Measurements from ENCODE around the gene HIF3A. TPM values are rescaled to one million over a fixed set of nuclear protein-coding genes. Genes with fewer than 3 reads are reported as not detected.

The HIF3A gene
- total and polyA plus RNA-seq, 9 of the 15 experiments (the other 6 are each of a cell fraction or from before 2014, with no cell fraction given), result 0.29 TPM; not detected in 8

DNA sequence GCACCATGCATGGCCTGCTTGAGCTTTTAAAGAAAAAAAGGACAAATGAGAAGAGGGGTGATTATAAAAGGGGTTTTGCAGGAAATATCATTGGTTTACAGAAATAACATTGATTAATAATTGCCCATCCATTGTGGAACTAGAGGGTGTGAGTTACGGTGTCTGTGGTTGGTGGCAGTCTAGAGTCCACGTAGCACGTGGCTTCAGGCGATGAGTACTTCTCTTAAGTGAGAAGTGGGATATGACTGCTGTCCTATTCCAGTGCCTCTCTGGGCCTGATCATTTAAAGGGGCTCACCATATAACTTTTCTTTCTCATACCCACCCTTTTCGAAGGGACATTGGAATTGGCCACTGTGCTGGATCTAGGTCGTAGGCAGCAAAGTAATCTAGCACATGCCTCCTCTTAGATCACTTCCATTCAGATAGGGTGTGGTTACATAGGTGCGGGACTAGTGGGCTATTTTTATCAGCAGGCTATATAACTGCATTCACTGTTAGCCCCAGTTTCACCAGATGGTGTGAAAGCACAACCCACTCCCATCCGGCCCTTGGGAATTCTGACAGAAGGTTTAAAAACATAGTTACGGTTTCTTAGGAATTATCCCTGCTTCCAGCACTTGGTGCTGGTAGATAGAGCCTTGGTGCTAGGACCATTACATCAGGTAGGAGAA is 69.9 kb downstream of the HIF3A start:
- 84% methylated on average over 9 of the region's 9 CpGs for WGBS (ENCODE audit: insufficient coverage, low coverage, missing lambda C conversion rate)
- no peak overlapping the region for H2AFZ ChIP-seq (ENCODE audit: low read depth, low read length)
- no peak for FAIRE-seq
- in situ Hi-C loops (cut with MboI), result no loop called here
- H3K4me1 ChIP-seq (replicated peaks in 1 of 2; ENCODE audit: control insufficient read depth in 2 of 2, insufficient read depth in 2 of 2, low read length in 2 of 2), result no peaks in the 10 kb centered on the region
- H3K4me2 ChIP-seq (ENCODE audit: insufficient read depth, low read length), result no peak overlapping the region
- no peaks in the 10 kb centered on the region for H3K9me1 ChIP-seq (ENCODE audit: control insufficient read depth, insufficient read depth, low read length)
- no peak overlapping the region for H3K27ac ChIP-seq (ENCODE audit: extremely low read depth, low read depth, low read length)
- no peak overlapping the region for H3K9ac ChIP-seq (ENCODE audit: insufficient read depth in 1 of 2, low read depth in 2 of 2, low read length in 2 of 2)
- H3K79me2 ChIP-seq (ENCODE audit: control insufficient read depth, insufficient read depth, low read length), result peaks cover 39% of the 10 kb centered on the region
- no peaks in the 10 kb centered on the region for H3K27me3 ChIP-seq (ENCODE audit: control insufficient read depth in 2 of 2, insufficient read depth in 2 of 2, low read length in 2 of 2)
- H3K9me3 ChIP-seq (replicated peaks; ENCODE audit: control insufficient read depth, insufficient read depth, low read depth, low read length), result no peaks in the 10 kb centered on the region
- no TSS peak for BruUV-seq (replicated peaks)
- DNase-seq (ENCODE audit: extremely low read depth in 1 of 4, low spot score in 3 of 4), result no peak
- ChIA-PET POLR2A (no interaction called here), CTCF (ENCODE audit: low intra/inter-chr PET ratio) (no interaction called here)
- TF ChIP-seq MED1 (CRISPR knock-in tag; IDR thresholded peaks at IDR 0.05; ENCODE audit: borderline replicate concordance), result no peak
- TF ChIP-seq ZFX (CRISPR knock-in tag; IDR thresholded peaks at IDR 0.05), result no peak
- ATAC-seq, result no peak
- no peaks in the 10 kb centered on the region for H4K20me1 ChIP-seq (replicated peaks; ENCODE audit: control insufficient read depth, insufficient read depth, low read length)
- intact Hi-C loops (cut with micrococcal nuclease), result no loop called here
- no peak overlapping the region for H3K4me3 ChIP-seq
- H3K36me3 ChIP-seq (ENCODE audit: control insufficient read depth, insufficient read depth, low read length), result peaks cover 68% of the 10 kb centered on the region

DNA sequence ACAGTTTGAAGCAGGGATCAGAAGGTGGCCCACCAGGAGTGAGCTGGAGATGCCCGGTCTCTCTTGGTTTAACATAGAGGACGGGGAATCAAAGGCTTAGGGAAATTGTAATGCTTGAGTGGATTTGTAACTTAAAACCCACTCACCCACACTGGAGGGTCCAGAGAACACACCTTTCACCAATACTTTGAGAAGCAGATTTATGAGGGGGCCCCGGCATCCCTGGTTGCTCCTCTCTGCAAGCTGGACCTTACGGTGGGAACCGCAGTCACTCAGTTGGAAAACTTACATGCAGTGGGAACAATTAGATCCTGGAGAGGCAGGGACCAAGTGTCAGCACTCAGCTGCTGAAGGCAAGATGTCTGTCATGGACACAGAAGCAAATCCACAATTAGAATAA is 70.6 kb downstream of the HIF3A start:
- POLR2A ChIA-PET, result interaction anchor here (0.8 to 1.3 kb wide), 3 partner anchors 9 to 36 kb away, joined by 3 to 5 read pairs (median 4); no protein-coding TSS in a partner anchor
- no peaks in the 10 kb centered on the region for H4K20me1 ChIP-seq (replicated peaks; ENCODE audit: control insufficient read depth, insufficient read depth, low read length)
- H3K79me2 ChIP-seq (ENCODE audit: control insufficient read depth, insufficient read depth, low read length), result peaks cover 36% of the 10 kb centered on the region
- ATAC-seq (no peak), DNase-seq (ENCODE audit: extremely low read depth in 1 of 4, low spot score in 3 of 4) (no peak), FAIRE-seq (no peak)
- in situ Hi-C loops (cut with MboI) (no loop called here), intact Hi-C loops (cut with micrococcal nuclease) (no loop called here)
- H3K9ac ChIP-seq (ENCODE audit: insufficient read depth in 1 of 2, low read depth in 2 of 2, low read length in 2 of 2), result no peak overlapping the region
- no TSS peak for BruUV-seq (replicated peaks)
- WGBS (ENCODE audit: insufficient coverage, low coverage, missing lambda C conversion rate), result 96% methylated on average over 5 of the region's 5 CpGs
- H3K9me1 ChIP-seq (ENCODE audit: control insufficient read depth, insufficient read depth, low read length), result no peaks in the 10 kb centered on the region
- H2AFZ ChIP-seq (ENCODE audit: low read depth, low read length), result no peak overlapping the region
- H3K36me3 ChIP-seq (ENCODE audit: control insufficient read depth, insufficient read depth, low read length), result peaks cover 69% of the 10 kb centered on the region
- H3K9me3 ChIP-seq (replicated peaks; ENCODE audit: control insufficient read depth, insufficient read depth, low read depth, low read length), result no peaks in the 10 kb centered on the region
- CTCF ChIA-PET (ENCODE audit: low intra/inter-chr PET ratio), result no interaction called here
- H3K27ac ChIP-seq (ENCODE audit: extremely low read depth, low read depth, low read length), result no peak overlapping the region
- H3K4me1 ChIP-seq (replicated peaks in 1 of 2; ENCODE audit: control insufficient read depth in 2 of 2, insufficient read depth in 2 of 2, low read length in 2 of 2), result no peaks in the 10 kb centered on the region
- H3K4me2 ChIP-seq (ENCODE audit: insufficient read depth, low read length), result no peak overlapping the region
- no peak overlapping the region for H3K4me3 ChIP-seq
- H3K27me3 ChIP-seq (ENCODE audit: control insufficient read depth in 2 of 2, insufficient read depth in 2 of 2, low read length in 2 of 2), result no peaks in the 10 kb centered on the region
- no peak for TF ChIP-seq HLTF (IDR thresholded peaks at IDR 0.05)
- TF ChIP-seq RHOXF2B (CRISPR knock-in tag; conservative IDR thresholded peaks at IDR 0.05), result no peak
- no peak for TF ChIP-seq CHCHD3 (CRISPR knock-in tag; IDR thresholded peaks at IDR 0.05)
- TF ChIP-seq, protein P1, sequence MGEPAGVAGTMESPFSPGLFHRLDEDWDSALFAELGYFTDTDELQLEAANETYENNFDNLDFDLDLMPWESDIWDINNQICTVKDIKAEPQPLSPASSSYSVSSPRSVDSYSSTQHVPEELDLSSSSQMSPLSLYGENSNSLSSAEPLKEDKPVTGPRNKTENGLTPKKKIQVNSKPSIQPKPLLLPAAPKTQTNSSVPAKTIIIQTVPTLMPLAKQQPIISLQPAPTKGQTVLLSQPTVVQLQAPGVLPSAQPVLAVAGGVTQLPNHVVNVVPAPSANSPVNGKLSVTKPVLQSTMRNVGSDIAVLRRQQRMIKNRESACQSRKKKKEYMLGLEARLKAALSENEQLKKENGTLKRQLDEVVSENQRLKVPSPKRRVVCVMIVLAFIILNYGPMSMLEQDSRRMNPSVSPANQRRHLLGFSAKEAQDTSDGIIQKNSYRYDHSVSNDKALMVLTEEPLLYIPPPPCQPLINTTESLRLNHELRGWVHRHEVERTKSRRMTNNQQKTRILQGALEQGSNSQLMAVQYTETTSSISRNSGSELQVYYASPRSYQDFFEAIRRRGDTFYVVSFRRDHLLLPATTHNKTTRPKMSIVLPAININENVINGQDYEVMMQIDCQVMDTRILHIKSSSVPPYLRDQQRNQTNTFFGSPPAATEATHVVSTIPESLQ (CRISPR knock-in tag; IDR thresholded peaks at IDR 0.05), result no peak
- no peak for TF ChIP-seq ZKSCAN3 (CRISPR knock-in tag; IDR thresholded peaks at IDR 0.05)
- TF ChIP-seq, protein P2, sequence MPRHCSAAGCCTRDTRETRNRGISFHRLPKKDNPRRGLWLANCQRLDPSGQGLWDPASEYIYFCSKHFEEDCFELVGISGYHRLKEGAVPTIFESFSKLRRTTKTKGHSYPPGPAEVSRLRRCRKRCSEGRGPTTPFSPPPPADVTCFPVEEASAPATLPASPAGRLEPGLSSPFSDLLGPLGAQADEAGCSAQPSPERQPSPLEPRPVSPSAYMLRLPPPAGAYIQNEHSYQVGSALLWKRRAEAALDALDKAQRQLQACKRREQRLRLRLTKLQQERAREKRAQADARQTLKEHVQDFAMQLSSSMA (CRISPR knock-in tag; IDR thresholded peaks at IDR 0.05), result no peak
- TF ChIP-seq ZNF311 (CRISPR knock-in tag; IDR thresholded peaks at IDR 0.05), result no peak
- no peak for TF ChIP-seq ZFX (CRISPR knock-in tag; IDR thresholded peaks at IDR 0.05)
- no peak for TF ChIP-seq FOSL1 (tag; conservative IDR thresholded peaks at IDR 0.05)
- no peak for TF ChIP-seq XRCC5 (IDR thresholded peaks at IDR 0.05; ENCODE audit: low read depth, low read length)
- TF ChIP-seq COPS2 (conservative IDR thresholded peaks at IDR 0.05), result no peak
- no peak for TF ChIP-seq BRD4 (IDR thresholded peaks at IDR 0.05)
- TF ChIP-seq U2AF1 (optimal IDR thresholded peaks at IDR 0.05; ENCODE audit: low read depth, low read length), result no peak
- TF ChIP-seq TSC22D4 (tag; IDR thresholded peaks at IDR 0.05), result no peak
- TF ChIP-seq TAF9B (IDR thresholded peaks at IDR 0.05; ENCODE audit: partially characterized antibody), result no peak
